K562 (cell line): ENCODE results near the gene HEATR9. TPM values are rescaled to one million over a fixed set of nuclear protein-coding genes. Genes with fewer than 3 reads are reported as not detected.

Source experiments
- ATAC-seq: fragments of 200-7000 bp; cut with Tn5 transposase; 3 replicates; pipeline ENCODE4 v1.9.1; 2020; ENCODE audit warnings: moderate library complexity
- BruUV-seq: library from RNA; stranded (reverse); fragments of 400-500 nt; replicated peaks from 2 replicates; lab custom pipeline; 2021; lab: Mats Ljungman, UMichigan
- CTCF ChIA-PET: fragments of 300-600 bp; formaldehyde crosslinking; extraction: SDS; loops from one replicate; lab custom pipeline; 2021; ENCODE audit warnings: low intra/inter-chr PET ratio; lab: Yijun Ruan, JAX
- POLR2A ChIA-PET: fragments of 300-600, 350-650 bp; sonication (Branson Sonifier 250); formaldehyde crosslinking; extraction: SDS; loops from one replicate; lab custom pipeline; 2021; ENCODE audit warnings: antibody characterized with exemption, inconsistent platforms; lab: Yijun Ruan, JAX
- DNase-seq, 4 experiments: peaks; one replicate each; pipeline versions ENCODE4 v3.0.0 to v3.0.0-alpha.2; 2011 to 2018; ENCODE audit warnings: low spot score in 3 of 4, mixed read lengths in 3 of 4; ENCODE audit errors: extremely low read depth in 1 of 4
- FAIRE-seq: peaks from 2 replicates; lab custom pipeline; 2011; peaks lifted over from hg19 to GRCh38; lab: Jason Lieb, UNC
- H2AFZ ChIP-seq: 2 replicates; pipeline ENCODE4 v1.6.0; 2011; ENCODE audit warnings: low read depth, low read length, control low read depth, inconsistent platforms
- H3K27ac ChIP-seq: fragments of 200-600 bp; 3 replicates; pipeline ENCODE4 v1.8.0; 2011; ENCODE audit warnings: low read depth, mild to moderate bottlenecking, control low read depth, inconsistent platforms, low read length, moderate library complexity, mixed read lengths; ENCODE audit errors: extremely low read depth
- H3K27me3 ChIP-seq, 2 experiments: fragments of 300-600 bp in 1 of 2; 2 replicates in 1 of 2; 3 replicates in 1 of 2; pipeline versions ENCODE4 v1.6.0 to v1.8.0; 2011; ENCODE audit warnings: inconsistent platforms in 2 of 2, low read length in 2 of 2, mild to moderate bottlenecking in 1 of 2, mixed read lengths in 1 of 2, moderate library complexity in 1 of 2; ENCODE audit not compliant: control insufficient read depth in 2 of 2, insufficient read depth in 2 of 2
- H3K36me3 ChIP-seq: fragments of 300-600 bp; 3 replicates; pipeline ENCODE4 v1.8.0; 2011; ENCODE audit warnings: mild to moderate bottlenecking, low read length, inconsistent platforms; ENCODE audit not compliant: control insufficient read depth, insufficient read depth
- H3K4me1 ChIP-seq, 2 experiments: fragments of 200-600 bp in 1 of 2; replicated peaks in 1 of 2; 2 replicates in 1 of 2; 3 replicates in 1 of 2; pipeline versions ENCODE4 v1.5.1 to v1.8.0; 2011; ENCODE audit warnings: inconsistent platforms in 2 of 2, low read length in 2 of 2, mild to moderate bottlenecking in 1 of 2, mixed read lengths in 1 of 2, moderate library complexity in 1 of 2; ENCODE audit not compliant: control insufficient read depth in 2 of 2, insufficient read depth in 2 of 2
- H3K4me2 ChIP-seq: 2 replicates; pipeline ENCODE4 v1.6.1; 2011; ENCODE audit warnings: low read length, control low read depth, inconsistent platforms, mixed read lengths; ENCODE audit not compliant: insufficient read depth
- H3K4me3 ChIP-seq: fragments of 200-600 bp; sonication (generic), shearing (Covaris generic); 2 replicates; pipeline ENCODE4 v1.5.1; 2016; ENCODE audit warnings: control low read depth, inconsistent platforms
- H3K79me2 ChIP-seq: fragments of 200-600 bp; 3 replicates; pipeline ENCODE4 v1.8.0; 2011; ENCODE audit warnings: low read length, inconsistent platforms; ENCODE audit not compliant: control insufficient read depth, insufficient read depth
- H3K9ac ChIP-seq, 2 experiments: 2 replicates each; pipeline versions ENCODE4 v1.6.0 to v1.6.1; 2011; ENCODE audit warnings: low read depth in 2 of 2, low read length in 2 of 2, control low read depth in 1 of 2, inconsistent platforms in 1 of 2, mild to moderate bottlenecking in 1 of 2, mixed read lengths in 1 of 2; ENCODE audit not compliant: insufficient read depth in 1 of 2
- H3K9me1 ChIP-seq: one replicate; pipeline ENCODE4 v1.6.0; 2011; ENCODE audit warnings: inconsistent platforms, mild to moderate bottlenecking, low read length, moderate library complexity; ENCODE audit not compliant: control insufficient read depth, insufficient read depth
- H3K9me3 ChIP-seq: replicated peaks from 2 replicates; pipeline ENCODE4 v1.5.1; 2011; ENCODE audit warnings: low read depth, low read length, inconsistent platforms; ENCODE audit not compliant: control insufficient read depth, insufficient read depth
- H4K20me1 ChIP-seq: replicated peaks from 2 replicates; pipeline ENCODE4 v1.6.1; 2011; ENCODE audit warnings: low read length, inconsistent platforms, mixed read lengths; ENCODE audit not compliant: control insufficient read depth, insufficient read depth
- BACH1 ChIP-seq: fragments of 200-800 bp; sonication (Bioruptor generic); IDR thresholded peaks from 2 replicates; pipeline ENCODE4 v1.6.1; 2016; ENCODE audit warnings: missing genetic modification characterization, missing compliant biosample characterization
- CREB3 ChIP-seq: fragments of 450-650 bp; conservative IDR thresholded peaks from 2 replicates; pipeline ENCODE4 v1.6.1; 2016; ENCODE audit warnings: missing genetic modification characterization, low read depth, mild to moderate bottlenecking, missing compliant biosample characterization, moderate library complexity
- DMBX1 ChIP-seq: fragments of 250-450 bp; sonication (Bioruptor Pico); IDR thresholded peaks from 2 replicates; pipeline ENCODE4 v1.8.0; 2022; ENCODE audit warnings: inconsistent platforms, mild to moderate bottlenecking, moderate library complexity, borderline replicate concordance
- EHMT2 ChIP-seq: fragments of 450-650 bp; IDR thresholded peaks from 2 replicates; pipeline ENCODE4 v1.6.1; 2018; ENCODE audit warnings: antibody characterized with exemption
- KHSRP ChIP-seq: fragments of 450-650 bp; IDR thresholded peaks from 2 replicates; pipeline ENCODE4 v1.6.1; 2017
- MEIS2 ChIP-seq: fragments of 450-650 bp; IDR thresholded peaks from 2 replicates; pipeline ENCODE4 v1.6.1; 2014; ENCODE audit warnings: mild to moderate bottlenecking; ENCODE audit not compliant: partially characterized antibody
- NKRF ChIP-seq: fragments of 450-650 bp; IDR thresholded peaks from 2 replicates; pipeline ENCODE4 v1.6.1; 2016; ENCODE audit warnings: borderline replicate concordance
- NR4A1 ChIP-seq, 2 experiments: fragments of 250-450 bp in 1 of 2; fragments of 450-650 bp in 1 of 2; sonication (Bioruptor Pico) in 1 of 2; IDR thresholded peaks; 2 replicates each; pipeline versions ENCODE4 v1.4.0 to v1.6.1; 2016 to 2020; ENCODE audit warnings: mild to moderate bottlenecking in 2 of 2, missing compliant biosample characterization in 1 of 2, missing genetic modification characterization in 1 of 2, moderate library complexity in 1 of 2
- PBX2 ChIP-seq, 2 experiments: IDR thresholded peaks in 1 of 2; conservative IDR thresholded peaks in 1 of 2; 2 replicates each; pipeline ENCODE4 v1.6.1; 2016; ENCODE audit warnings: low read depth in 2 of 2, mild to moderate bottlenecking in 1 of 2, missing compliant biosample characterization in 1 of 2, missing genetic modification characterization in 1 of 2, moderate library complexity in 1 of 2
- SMAD4 ChIP-seq: fragments of 250-450 bp; sonication (Bioruptor Pico); conservative IDR thresholded peaks from 2 replicates; pipeline ENCODE4 v1.8.0; 2021; ENCODE audit warnings: inconsistent platforms, mild to moderate bottlenecking, moderate library complexity
- TARDBP ChIP-seq: fragments of 450-650 bp; IDR thresholded peaks from 2 replicates; pipeline ENCODE4 v1.6.1; 2016
- THRAP3 ChIP-seq: fragments of 450-650 bp; IDR thresholded peaks from 2 replicates; pipeline ENCODE4 v1.6.1; 2016; ENCODE audit warnings: mild to moderate bottlenecking, inconsistent platforms, borderline replicate concordance
- TRIM24 ChIP-seq, 2 experiments: fragments of 450-650 bp; IDR thresholded peaks; 2 replicates each; pipeline ENCODE4 v1.6.1; 2016
- ZFP36 ChIP-seq: fragments of 150-350 bp; IDR thresholded peaks from 2 replicates; pipeline ENCODE4 v1.6.1; 2018; ENCODE audit warnings: low read length, low read depth; ENCODE audit not compliant: partially characterized antibody
- ZNF24 ChIP-seq: fragments of 450-650 bp; IDR thresholded peaks from 2 replicates; pipeline ENCODE4 v1.6.1; 2016
- ZNF551 ChIP-seq: fragments of 250-450 bp; sonication (Bioruptor Pico); IDR thresholded peaks from 2 replicates; pipeline ENCODE4 v1.5.0; 2021; ENCODE audit warnings: mild to moderate bottlenecking, moderate library complexity
- ZNF79 ChIP-seq: fragments of 250-450 bp; sonication (Bioruptor Pico); IDR thresholded peaks from 2 replicates; pipeline ENCODE4 v1.4.0; 2020; ENCODE audit warnings: low read depth, mild to moderate bottlenecking, moderate library complexity
- WGBS: fragments of 100-300 bp; shearing (Covaris generic); methylation state at CpG from one replicate; pipeline ENCODE4 v1.1.6; 2016; ENCODE audit warnings: low coverage, mixed read lengths; ENCODE audit not compliant: insufficient coverage; ENCODE audit errors: missing lambda C conversion rate; 5-methylcytosine and 5-hydroxymethylcytosine counted together
- in situ Hi-C: fragments of 300-500 bp; cut with MboI; formaldehyde crosslinking; loops from 4 replicates; pipeline ENCODE4 v1.15.0; 2018; ENCODE audit warnings: inconsistent platforms, mixed read lengths
- intact Hi-C: fragments of 100-400 bp; cut with micrococcal nuclease; formaldehyde crosslinking; loops from 2 replicates; pipeline ENCODE4 v1.14.2; 2022
- polyA plus RNA-seq, 8 experiments: library from polyadenylated mRNA; depleted of rRNA in 4 of 8; stranded (reverse) in 5 of 8; unstranded in 3 of 8; fragments of >200 nt; fragmentation: Nextera tagmentation in 2 of 8; fragmentation: Illumina TruSeq in 1 of 8; extraction: Ambion mirVana in 2 of 8; extraction: Trizol in 1 of 8; gene quantifications; 2 replicates each; pipeline versions ENCODE4 v1.2.1 to v1.2.3, GENCODE V29; 2011 to 2014; ENCODE audit warnings: inconsistent platforms in 1 of 8, missing spikeins in 1 of 8
- total RNA-seq, 7 experiments: library from RNA; depleted of rRNA in 6 of 7; stranded (reverse); fragments of >200 nt in 6 of 7; fragmentation: Illumina TruSeq in 2 of 7; extraction: Trizol in 2 of 7; gene quantifications; 2 replicates each; pipeline versions ENCODE4 v1.2.1 to v1.2.3, GENCODE V29; 2011 to 2021; ENCODE audit warnings: low replicate concordance in 1 of 7

The HEATR9 gene
- total and polyA plus RNA-seq, 9 of the 15 experiments (the other 6 are each of a cell fraction or from before 2014, with no cell fraction given): not detected

GRCh38 chr17:35912339-35912912 lies 43.7 kb upstream of the HEATR9 start:
- Histone ChIP-seq H3K9ac (0 out of 4 replicates have a peak overlapping the region, but pooled peaks of 1 of the 2 experiments have one; percentile 25), H3K79me2 (no peaks in the 10 kb centered on the region), H4K20me1 (no peaks in the 10 kb centered on the region), H3K4me3 (no peak overlapping the region), H2AFZ (peak overlapping the region; percentile 69), H3K27ac (peak overlapping the region; percentile 56), H3K4me2 (peak overlapping the region; percentile 43; the same call in 1 of the 2 replicates), H3K9me1 (no peaks in the 10 kb centered on the region), H3K9me3 (no peaks in the 10 kb centered on the region), H3K4me1 (peaks cover 21 to 55% of the 10 kb centered on the region in 2 experiments), H3K36me3 (no peaks in the 10 kb centered on the region), H3K27me3 (no peaks in the 10 kb centered on the region)
- DNase-seq: peak; percentile 31 to 81 (median 57)
- peak; percentile 19; the same call in 2 of the 3 replicates for ATAC-seq
- POLR2A ChIA-PET: interaction anchor here (1.2 to 2.0 kb wide), 2 partner anchors 12 to 19 kb away, joined by 6 to 8 read pairs; partner anchors contain the start of gene RDM1
- no peak for FAIRE-seq
- 22% methylated on average over 3 of the region's 3 CpGs for WGBS
- BruUV-seq: no TSS peak
- in situ Hi-C loops (no loop called here), intact Hi-C loops (loop anchor here (2.0 kb wide), 1 partner anchor 30 kb away; the partner anchor contains the start of gene LYZL6)
- CTCF ChIA-PET: no interaction called here
- TF ChIP-seq ZNF79 (CRISPR knock-in tag): no peak
- no peak for TF ChIP-seq TARDBP
- peak; percentile 40 to 73; a peak in 3 of 4 replicates for TF ChIP-seq TRIM24 (IDR thresholded peaks at IDR 0.05)
- peak; percentile 70 for TF ChIP-seq SMAD4 (CRISPR knock-in tag)
- TF ChIP-seq ZFP36: no peak
- TF ChIP-seq NKRF: 0 out of 2 replicates have a peak, but pooled peaks have one; percentile 51
- peak; percentile 25 for TF ChIP-seq MEIS2
- TF ChIP-seq EHMT2: peak; percentile 43; the same call in 1 of the 2 replicates
- TF ChIP-seq ZNF551: no peak
- TF ChIP-seq BACH1: no peak
- no peak for TF ChIP-seq THRAP3
- no peak for TF ChIP-seq CREB3
- no peak for TF ChIP-seq KHSRP
- TF ChIP-seq DMBX1 (CRISPR knock-in tag): peak; percentile 49; the same call in 1 of the 2 replicates
- TF ChIP-seq NR4A1 (CRISPR knock-in tag; IDR thresholded peaks at IDR 0.05): no peak
- TF ChIP-seq NR4A1 (tag; IDR thresholded peaks at IDR 0.05): no peak
- no peak for TF ChIP-seq PBX2 (CRISPR knock-in tag; IDR thresholded peaks at IDR 0.05; ENCODE audit: low read depth)
- TF ChIP-seq PBX2 (tag; conservative IDR thresholded peaks at IDR 0.05; ENCODE audit: low read depth): no peak
- peak; percentile 69; the same call in 1 of the 2 replicates for TF ChIP-seq ZNF24
